ENCODE data around the gene ZNF217. TPM values are rescaled to one million over a fixed set of nuclear protein-coding genes. Genes with fewer than 3 reads are reported as not detected.
"Not testable (repeated sequence)": the region's sequence is repeated elsewhere in the genome, so short reads cannot be mapped to it uniquely, and the experiment has no call there.

ZNF217 gene
- polyA plus RNA-seq, 6 donors from 2014 or later = 8.8 to 31.0 (median 24.7) TPM

DNA sequence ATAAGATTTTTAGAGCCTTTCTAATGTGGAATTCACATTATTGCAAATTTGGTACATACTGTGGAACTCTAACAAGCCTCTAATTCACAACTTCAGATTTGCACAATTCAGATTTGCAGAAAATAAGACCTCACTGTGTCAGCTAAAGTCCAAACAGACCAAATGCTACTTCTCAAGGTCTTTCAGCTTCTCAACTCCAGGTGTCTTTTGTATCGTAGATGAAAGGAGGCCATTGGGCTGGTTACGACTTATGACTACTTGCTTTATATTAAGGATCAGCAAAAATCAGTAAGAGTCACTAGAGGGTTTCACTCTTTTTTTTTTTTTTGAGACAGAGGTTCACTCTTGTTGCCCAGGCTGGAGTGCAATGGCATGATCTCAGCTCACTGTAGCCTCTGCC, 37.8 kb downstream of the ZNF217 start:
- DNase-seq (no peak), ATAC-seq (ENCODE audit: low read depth in 2 of 2) (no peak)
- H3K27me3 Mint-ChIP-seq = no peaks in the 10 kb centered on the region
- H3K27ac Mint-ChIP-seq = no peak overlapping the region
- H3K36me3 Mint-ChIP-seq = peaks cover 0 to 7% of the 10 kb centered on the region in 2 donors
- peaks cover 0 to 2% (median under 1%) of the 10 kb centered on the region in 3 donors for H3K4me1 Mint-ChIP-seq
- no peaks in the 10 kb centered on the region for H3K9me3 Mint-ChIP-seq
- no peak overlapping the region for H3K4me3 Mint-ChIP-seq

DNA sequence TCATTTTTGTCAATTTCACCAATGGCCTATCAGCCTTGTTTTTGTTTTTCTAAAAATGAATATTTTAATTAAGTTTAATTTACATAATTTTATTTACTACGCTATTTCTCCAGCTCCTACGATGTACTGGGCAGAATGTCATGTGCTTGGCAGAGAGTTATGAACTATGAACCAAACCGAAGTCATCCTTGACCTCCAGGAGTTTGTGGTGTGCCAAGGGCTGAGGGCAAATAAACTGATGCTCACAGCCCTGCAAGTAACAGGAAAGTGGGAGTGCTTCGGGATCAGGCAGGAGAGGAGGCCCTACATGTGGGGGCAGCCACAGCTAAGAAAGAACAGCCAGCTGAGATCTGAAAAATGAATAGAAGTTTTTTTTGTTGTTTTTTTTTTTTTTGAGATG, 38.6 kb downstream of the ZNF217 start:
- no peak for ATAC-seq (ENCODE audit: low read depth in 2 of 2)
- DNase-seq = no peak
- Mint-ChIP-seq H3K27ac (no peak overlapping the region), H3K4me3 (no peak overlapping the region), H3K27me3 (no peaks in the 10 kb centered on the region), H3K36me3 (peaks cover 0 to 7% of the 10 kb centered on the region in 2 donors), H3K4me1 (no peaks in the 10 kb centered on the region), H3K9me3 (no peaks in the 10 kb centered on the region)

DNA sequence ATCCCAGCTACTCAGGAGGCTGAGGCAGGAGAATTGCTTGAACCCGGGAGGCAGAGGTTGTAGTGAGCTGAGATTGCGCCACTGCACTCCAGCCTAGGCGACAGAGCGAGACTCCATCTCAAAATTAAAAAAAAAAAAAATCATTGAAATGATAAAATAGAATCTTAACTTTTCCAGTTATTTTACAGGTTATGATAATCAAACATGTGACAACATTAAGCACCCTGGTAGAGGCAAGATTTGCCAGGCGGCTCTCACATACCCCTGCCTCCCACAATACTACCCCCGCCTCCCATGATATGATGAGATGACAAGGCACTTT, 41.1 kb downstream of the ZNF217 start:
- not testable (repeated sequence) for H3K4me3 Mint-ChIP-seq; H3K27ac Mint-ChIP-seq; H3K27me3 Mint-ChIP-seq; H3K4me1 Mint-ChIP-seq; H3K36me3 Mint-ChIP-seq; H3K9me3 Mint-ChIP-seq; ATAC-seq (ENCODE audit: low read depth in 2 of 2); DNase-seq

DNA sequence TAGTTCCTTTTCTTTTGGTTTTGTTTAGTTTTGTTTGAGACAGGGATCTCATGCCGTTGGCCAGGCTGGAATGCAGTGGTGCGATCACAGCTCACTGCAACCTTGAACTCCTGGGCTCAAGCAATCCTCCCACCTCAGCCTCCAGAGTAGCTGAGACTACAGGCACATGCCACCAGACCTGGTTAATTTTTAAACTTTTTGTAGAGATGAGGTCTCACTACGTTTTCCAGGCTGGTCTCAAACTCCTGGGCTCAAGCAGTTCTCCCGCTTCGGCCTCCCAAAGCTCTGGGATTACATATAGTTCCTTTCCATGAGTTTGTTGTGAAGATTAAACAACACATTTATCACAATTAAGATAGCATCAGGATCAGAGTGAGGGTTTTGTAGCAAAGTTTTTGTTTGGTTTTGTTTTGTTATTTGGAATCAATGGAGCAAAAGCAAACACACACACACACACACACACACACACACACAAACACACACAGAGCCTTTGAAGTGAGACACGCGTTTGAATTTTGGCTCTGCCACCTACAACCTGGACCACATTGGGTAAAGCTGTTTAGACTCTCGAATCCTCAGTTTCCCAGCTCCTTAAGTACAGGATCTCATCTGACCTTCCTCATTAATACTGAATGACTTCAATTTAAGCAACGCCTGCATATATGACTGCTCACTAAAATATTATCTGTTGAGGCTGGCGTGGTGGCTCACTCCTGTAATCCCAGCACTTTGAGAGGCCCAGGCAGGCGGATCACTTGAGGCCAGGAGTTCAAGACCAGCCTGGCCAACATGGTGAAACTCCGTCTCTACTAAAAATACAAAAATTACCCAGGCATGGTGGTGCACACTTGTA, 41.7 kb downstream of the ZNF217 start:
- H3K36me3 Mint-ChIP-seq; H3K27ac Mint-ChIP-seq; H3K4me1 Mint-ChIP-seq; DNase-seq; H3K9me3 Mint-ChIP-seq; ATAC-seq (ENCODE audit: low read depth in 2 of 2); H3K27me3 Mint-ChIP-seq: not testable (repeated sequence)
- peak overlapping the region in 1 of 8 donors; percentile 27 for H3K4me3 Mint-ChIP-seq

DNA sequence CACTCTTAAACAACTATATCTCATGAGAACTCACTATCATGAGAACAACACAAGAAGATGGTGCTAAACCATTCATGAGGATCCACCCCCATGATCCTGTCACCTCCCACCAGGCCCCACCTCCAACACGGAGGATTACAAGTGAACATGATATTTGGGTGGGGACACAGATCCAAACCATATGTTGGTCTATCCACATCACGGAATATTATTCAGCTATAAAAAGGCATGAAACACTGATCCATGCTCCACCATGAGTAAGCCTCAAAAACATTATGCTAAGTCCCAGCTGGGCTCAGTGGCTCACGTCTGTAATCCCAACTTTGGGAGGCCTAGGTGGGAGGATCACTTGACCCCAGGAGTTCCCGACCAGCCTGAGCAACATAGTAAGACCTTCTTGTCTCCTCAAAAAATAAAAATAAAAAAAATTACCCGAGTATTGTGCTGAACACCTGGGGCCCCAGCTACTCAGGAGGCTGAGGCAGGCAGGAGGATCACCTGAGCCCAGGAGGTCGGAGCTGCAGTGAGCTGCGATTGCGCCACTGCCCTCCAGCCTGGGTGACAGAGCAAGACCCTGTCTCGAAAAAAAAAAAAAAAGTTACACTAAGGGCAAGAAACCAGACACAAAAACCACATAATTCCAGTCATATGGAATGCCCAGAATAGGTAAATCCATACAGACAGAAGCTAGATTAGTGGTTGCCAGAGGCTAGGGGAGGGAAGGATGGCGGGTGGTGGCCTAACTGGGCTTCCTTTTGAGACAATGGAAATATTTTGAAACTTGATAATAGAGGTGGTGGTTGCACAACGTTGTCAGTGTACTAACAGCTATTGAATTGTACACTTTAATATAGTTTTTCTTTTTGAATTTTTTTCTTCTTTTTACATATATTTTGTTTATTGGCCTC, 43.1 kb downstream of the ZNF217 start:
- Mint-ChIP-seq H3K4me3 (no peak overlapping the region), H3K36me3 (no peaks in the 10 kb centered on the region), H3K27me3 (no peaks in the 10 kb centered on the region), H3K9me3 (no peaks in the 10 kb centered on the region), H3K4me1 (no peaks in the 10 kb centered on the region), H3K27ac (no peak overlapping the region)
- DNase-seq = no peak
- no peak for ATAC-seq (ENCODE audit: low read depth in 2 of 2)

DNA sequence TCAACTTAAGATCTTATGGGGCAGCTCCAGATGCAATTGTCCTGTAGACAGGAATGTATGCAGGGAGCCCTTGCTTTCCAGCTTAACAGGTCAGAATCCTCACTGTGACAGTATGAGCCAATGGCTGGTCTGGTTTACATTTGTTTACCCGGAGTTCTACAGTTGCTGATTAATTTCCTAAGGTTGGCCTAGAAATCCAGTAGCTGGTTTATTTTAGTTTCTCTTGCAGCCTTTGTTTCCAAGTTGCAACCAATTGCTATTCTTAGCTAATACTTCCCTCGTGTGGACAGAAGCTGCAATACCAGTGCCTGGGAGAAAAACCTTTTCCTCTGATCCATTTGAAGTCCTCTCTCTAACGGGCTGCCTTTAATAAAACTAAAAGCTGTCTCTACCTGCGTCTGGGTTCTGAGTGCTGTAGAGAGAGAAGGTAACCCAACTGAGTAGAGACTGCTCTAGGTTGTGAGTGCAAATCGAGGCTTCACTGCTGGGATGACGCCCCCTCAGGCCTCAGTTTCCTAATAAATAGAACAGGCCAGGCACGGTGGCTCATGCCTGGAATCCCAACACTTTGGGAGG, 45.9 kb downstream of the ZNF217 start:
- Mint-ChIP-seq H3K9me3 (peaks cover 0 to 2% (median 0%) of the 10 kb centered on the region in 7 donors), H3K27me3 (no peaks in the 10 kb centered on the region), H3K4me3 (no peak overlapping the region), H3K36me3 (no peaks in the 10 kb centered on the region), H3K4me1 (no peaks in the 10 kb centered on the region), H3K27ac (peak overlapping the region in 2 of 6 donors; percentile 82 to 92)
- no peak for ATAC-seq (ENCODE audit: low read depth in 2 of 2)
- DNase-seq = no peak

DNA sequence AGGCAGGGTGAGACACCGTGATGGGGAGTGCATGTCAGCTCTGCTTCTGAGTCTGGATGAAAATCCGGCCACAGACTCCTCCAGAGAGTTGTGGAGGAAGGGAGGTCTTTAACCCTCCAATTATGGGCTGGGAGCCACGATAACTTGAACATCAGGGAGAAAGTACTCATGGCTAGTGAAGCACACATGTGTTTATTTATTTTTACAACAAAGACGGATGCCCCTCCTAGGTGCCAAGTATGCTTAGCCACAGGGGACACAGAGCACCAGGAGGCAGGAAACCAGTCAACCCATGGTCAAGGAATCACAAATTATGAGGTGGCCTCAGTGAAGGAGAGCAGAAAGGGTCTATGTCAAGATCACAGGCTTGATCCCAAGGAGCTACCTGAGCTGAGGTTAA, 54.1 kb downstream of the ZNF217 start:
- no peak for ATAC-seq (ENCODE audit: low read depth in 2 of 2)
- no peak overlapping the region for H3K27ac Mint-ChIP-seq

DNA sequence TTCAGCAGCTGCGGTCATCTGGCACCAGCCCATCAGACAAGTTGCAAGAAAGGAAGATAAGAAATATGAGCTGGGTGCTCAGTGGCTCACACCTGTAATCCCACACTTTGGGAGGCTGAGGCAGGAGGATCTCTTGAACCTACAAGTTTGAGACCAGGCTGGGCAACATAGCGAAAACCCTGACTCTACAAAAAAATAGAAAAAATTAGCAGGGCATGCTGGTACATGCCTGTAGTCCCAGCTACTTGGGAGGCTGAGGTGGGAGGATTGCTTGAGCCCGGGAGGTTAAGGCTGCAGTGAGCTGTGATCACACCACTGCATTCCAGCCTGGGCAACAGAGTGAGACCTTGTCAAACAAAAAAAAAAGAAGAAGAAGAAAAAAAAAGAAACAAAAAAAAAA, 57.3 kb downstream of the ZNF217 start:
- H3K27me3 Mint-ChIP-seq = not testable (repeated sequence)

More for the DNA sequence above, 54.1 kb downstream of the ZNF217 start:
- Mint-ChIP-seq H3K4me1 (no peaks in the 10 kb centered on the region), H3K4me3 (no peak overlapping the region), H3K36me3 (no peaks in the 10 kb centered on the region), H3K9me3 (peaks cover 0 to 2% (median 0%) of the 10 kb centered on the region in 7 donors), H3K27me3 (peaks cover 0 to 4% (median 0%) of the 10 kb centered on the region in 3 donors)
- DNase-seq = no peak

DNA sequence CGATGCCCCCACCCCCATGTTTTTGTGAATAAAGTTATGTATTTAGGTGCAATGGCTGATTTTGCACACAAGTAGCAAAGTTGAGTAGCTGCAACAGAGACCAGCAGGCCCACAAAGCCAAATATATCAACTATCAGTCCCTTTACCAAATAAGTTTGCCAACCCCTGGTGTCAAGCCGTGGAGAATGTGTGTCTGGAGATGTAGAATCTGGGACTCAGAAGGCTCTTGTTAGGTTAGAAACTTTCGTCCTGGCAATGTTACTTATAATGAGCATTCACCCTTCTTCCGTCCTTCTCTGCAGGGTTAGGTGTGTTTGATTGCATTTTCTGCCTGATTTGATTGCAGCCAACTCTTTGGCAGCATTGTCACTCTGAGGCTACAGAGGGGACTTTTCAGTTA, 57.8 kb downstream of the ZNF217 start:
- Mint-ChIP-seq H3K9me3 (peaks cover 0 to under 1% (median 0%) of the 10 kb centered on the region in 7 donors), H3K27me3 (peaks cover 0 to 8% (median 7%) of the 10 kb centered on the region in 3 donors), H3K4me3 (no peak overlapping the region), H3K36me3 (no peaks in the 10 kb centered on the region), H3K4me1 (peaks cover 5 to 23% (median 7%) of the 10 kb centered on the region in 3 donors), H3K27ac (no peak overlapping the region)
- DNase-seq = no peak
- ATAC-seq (ENCODE audit: low read depth in 2 of 2) = no peak

More for the DNA sequence above, 57.3 kb downstream of the ZNF217 start:
- not testable (repeated sequence) for H3K4me3 Mint-ChIP-seq; H3K27ac Mint-ChIP-seq; H3K36me3 Mint-ChIP-seq; H3K9me3 Mint-ChIP-seq; DNase-seq; ATAC-seq (ENCODE audit: low read depth in 2 of 2)
- H3K4me1 Mint-ChIP-seq = peaks cover 5 to 23% (median 7%) of the 10 kb centered on the region in 3 donors

DNA sequence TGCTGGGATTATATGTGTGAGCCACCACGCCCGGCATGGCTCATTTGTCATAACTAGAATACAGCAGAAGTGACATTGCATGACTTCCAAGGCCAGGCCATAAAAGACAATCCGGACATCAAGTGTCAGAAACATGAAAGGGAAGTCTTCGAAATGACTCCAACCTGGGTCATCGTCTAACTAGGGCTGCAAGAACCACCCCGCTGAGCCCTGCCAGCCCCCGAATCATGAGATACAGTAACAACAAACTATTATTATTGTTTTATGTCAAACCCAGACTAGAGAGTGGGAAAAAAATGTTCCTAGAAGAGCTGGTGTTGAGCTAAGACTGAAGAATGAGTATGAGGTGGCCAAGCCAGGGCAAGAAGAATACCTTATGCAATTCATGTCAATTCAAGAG, 59.6 kb downstream of the ZNF217 start:
- Mint-ChIP-seq H3K4me3 (peak overlapping the region in 3 of 8 donors; percentile 44 to 79 (median 67)), H3K36me3 (peaks cover 0 to 3% of the 10 kb centered on the region in 2 donors), H3K27me3 (peaks cover 7 to 11% (median 8%) of the 10 kb centered on the region in 3 donors), H3K9me3 (peaks cover 0 to 5% (median 0%) of the 10 kb centered on the region in 7 donors), H3K4me1 (peaks cover 5 to 23% (median 7%) of the 10 kb centered on the region in 3 donors), H3K27ac (peak overlapping the region in 1 of 6 donors; percentile 88)
- ATAC-seq (ENCODE audit: low read depth in 2 of 2) (no peak), DNase-seq (no peak)

DNA sequence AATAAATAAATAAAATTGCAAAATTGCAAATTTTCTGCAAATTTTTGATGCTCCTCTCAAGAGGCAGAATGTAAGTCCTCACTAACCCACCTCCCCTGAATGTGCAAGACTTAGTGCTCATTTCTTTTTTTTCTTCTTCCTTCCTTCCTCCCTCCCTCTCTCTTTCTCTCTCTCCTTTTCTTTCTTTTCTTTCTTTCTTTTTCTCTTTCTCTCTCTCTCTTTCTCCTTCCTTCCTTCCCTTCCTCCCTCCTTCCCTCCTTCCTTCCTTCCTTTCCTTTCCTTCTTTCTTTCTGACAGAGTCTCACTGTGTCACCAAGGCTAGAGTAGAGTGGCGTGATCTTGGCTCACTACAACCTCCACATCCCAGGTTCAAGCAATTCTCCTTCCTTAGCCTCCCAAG, 60.1 kb downstream of the ZNF217 start:
- no peak for DNase-seq
- Mint-ChIP-seq H3K36me3 (peaks cover 0 to 7% of the 10 kb centered on the region in 2 donors), H3K27me3 (peaks cover 7 to 16% (median 8%) of the 10 kb centered on the region in 3 donors), H3K27ac (peak overlapping the region in 2 of 6 donors; percentile 5 to 88), H3K9me3 (peaks cover 0 to 5% (median 0%) of the 10 kb centered on the region in 7 donors), H3K4me3 (peak overlapping the region in 3 of 8 donors; percentile 44 to 79 (median 67)), H3K4me1 (peaks cover 5 to 23% (median 7%) of the 10 kb centered on the region in 3 donors)
- no peak for ATAC-seq (ENCODE audit: low read depth in 2 of 2)

DNA sequence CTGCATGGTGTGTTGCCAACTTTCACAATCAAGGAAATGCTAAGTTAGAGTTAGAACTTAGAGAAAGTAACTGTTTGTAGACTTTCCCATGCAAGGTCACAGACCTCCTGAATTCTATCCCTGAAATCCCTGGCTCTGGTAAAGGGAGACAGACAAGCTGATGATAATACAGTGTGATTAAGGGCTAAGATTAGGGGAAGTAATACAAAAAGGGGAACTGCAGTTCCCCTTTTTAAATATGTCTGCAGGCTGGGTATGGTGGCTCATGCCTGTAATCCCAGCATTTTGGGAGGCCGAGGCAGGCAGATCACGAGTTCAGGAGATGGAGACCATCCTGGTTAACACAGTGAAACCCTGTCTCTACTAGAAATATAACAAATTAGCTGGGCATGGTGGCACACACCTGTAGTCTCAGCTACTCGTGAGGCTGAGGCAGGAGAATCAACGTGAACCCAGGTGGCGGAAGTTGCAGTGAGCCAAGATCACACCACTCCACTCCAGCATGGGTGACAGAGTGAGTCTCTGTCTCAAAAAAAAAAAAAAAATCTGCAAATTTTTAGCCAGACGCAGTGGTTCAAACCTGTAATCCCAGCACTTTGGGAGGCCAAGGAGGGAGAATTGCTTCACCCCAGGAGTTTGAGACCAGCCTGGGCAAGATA, 60.9 kb downstream of the ZNF217 start:
- DNase-seq = peak; percentile 17
- not testable (repeated sequence) for H3K9me3 Mint-ChIP-seq, H3K36me3 Mint-ChIP-seq
- peak; percentile 77 to 80 for ATAC-seq (ENCODE audit: low read depth in 2 of 2)
- H3K4me3 Mint-ChIP-seq = peak overlapping the region; percentile 28 to 90 (median 71)
- H3K4me1 Mint-ChIP-seq = peaks cover 5 to 23% (median 7%) of the 10 kb centered on the region in 3 donors
- peaks cover 7 to 16% (median 8%) of the 10 kb centered on the region in 3 donors for H3K27me3 Mint-ChIP-seq
- H3K27ac Mint-ChIP-seq = peak overlapping the region in 2 of 6 donors; percentile 70 to 92

DNA sequence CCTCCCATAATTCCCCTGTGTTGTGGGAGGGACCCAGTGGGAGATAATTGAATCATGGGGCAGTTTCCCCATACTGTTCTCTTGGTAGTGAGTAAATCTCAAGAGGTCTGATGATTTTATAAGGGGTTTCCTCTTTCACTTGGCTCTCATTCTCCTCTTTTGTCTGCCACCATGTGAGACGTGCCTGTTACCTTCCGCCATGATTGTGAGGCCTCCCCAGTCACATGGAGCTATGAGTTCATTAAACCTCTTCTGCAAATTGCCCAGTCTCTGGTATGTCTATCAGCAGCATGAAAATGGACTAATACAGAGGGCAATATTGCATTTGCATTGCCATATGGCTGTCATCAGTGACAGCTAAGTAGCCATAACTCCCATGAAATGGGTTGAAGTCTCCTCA, 63.2 kb downstream of the ZNF217 start:
- H3K27ac Mint-ChIP-seq = peak overlapping the region in 2 of 6 donors; percentile 57 to 70
- H3K36me3 Mint-ChIP-seq = peaks cover 0 to 7% of the 10 kb centered on the region in 2 donors
- H3K9me3 Mint-ChIP-seq = peaks cover 0 to 5% (median 0%) of the 10 kb centered on the region in 7 donors
- ATAC-seq (ENCODE audit: low read depth in 2 of 2) (no peak), DNase-seq (no peak)
- no peak overlapping the region for H3K4me3 Mint-ChIP-seq
- H3K27me3 Mint-ChIP-seq = peaks cover 7 to 16% (median 14%) of the 10 kb centered on the region in 3 donors
- H3K4me1 Mint-ChIP-seq = peaks cover 5 to 23% (median 7%) of the 10 kb centered on the region in 3 donors

Data from naive B cell (primary cell).